WI38 (cell line): ENCODE data around the gene SPINT4.

ENCODE experiments used
- H3K4me3 ChIP-seq: 2 replicates; pipeline ENCODE4 v1.5.1; 2011; ENCODE audit warnings: low read depth, mild to moderate bottlenecking, control low read depth, low read length
- TF ChIP-seq, protein P1 (sequence below): IDR thresholded peaks from 2 replicates; pipeline ENCODE4 v1.5.1; 2012; ENCODE audit warnings: low read depth, mild to moderate bottlenecking, control low read depth, low read length

SPINT4 gene

DNA sequence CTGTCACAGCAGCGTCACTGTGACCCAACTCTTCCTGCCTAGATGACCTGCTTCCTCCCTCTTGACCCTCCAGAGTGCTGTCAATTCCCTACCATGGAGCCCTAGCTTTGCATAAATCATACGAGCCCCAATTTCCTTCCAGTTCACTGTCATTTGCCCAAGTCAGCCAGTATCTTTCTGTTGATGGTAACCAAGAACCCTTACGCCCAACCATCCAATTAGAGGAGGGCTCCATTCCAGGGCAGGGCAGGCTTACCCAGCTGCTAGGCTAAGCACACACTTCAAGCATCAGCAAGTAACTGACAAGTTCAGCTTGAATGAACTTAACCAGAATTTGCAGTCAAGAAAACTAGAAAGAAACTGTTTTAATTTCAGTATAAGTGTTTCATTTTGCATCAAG lies 43.8 kb downstream of the SPINT4 start:
- no peak overlapping the region for H3K4me3 ChIP-seq
- TF ChIP-seq, protein P1, sequence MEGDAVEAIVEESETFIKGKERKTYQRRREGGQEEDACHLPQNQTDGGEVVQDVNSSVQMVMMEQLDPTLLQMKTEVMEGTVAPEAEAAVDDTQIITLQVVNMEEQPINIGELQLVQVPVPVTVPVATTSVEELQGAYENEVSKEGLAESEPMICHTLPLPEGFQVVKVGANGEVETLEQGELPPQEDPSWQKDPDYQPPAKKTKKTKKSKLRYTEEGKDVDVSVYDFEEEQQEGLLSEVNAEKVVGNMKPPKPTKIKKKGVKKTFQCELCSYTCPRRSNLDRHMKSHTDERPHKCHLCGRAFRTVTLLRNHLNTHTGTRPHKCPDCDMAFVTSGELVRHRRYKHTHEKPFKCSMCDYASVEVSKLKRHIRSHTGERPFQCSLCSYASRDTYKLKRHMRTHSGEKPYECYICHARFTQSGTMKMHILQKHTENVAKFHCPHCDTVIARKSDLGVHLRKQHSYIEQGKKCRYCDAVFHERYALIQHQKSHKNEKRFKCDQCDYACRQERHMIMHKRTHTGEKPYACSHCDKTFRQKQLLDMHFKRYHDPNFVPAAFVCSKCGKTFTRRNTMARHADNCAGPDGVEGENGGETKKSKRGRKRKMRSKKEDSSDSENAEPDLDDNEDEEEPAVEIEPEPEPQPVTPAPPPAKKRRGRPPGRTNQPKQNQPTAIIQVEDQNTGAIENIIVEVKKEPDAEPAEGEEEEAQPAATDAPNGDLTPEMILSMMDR = no peak

DNA sequence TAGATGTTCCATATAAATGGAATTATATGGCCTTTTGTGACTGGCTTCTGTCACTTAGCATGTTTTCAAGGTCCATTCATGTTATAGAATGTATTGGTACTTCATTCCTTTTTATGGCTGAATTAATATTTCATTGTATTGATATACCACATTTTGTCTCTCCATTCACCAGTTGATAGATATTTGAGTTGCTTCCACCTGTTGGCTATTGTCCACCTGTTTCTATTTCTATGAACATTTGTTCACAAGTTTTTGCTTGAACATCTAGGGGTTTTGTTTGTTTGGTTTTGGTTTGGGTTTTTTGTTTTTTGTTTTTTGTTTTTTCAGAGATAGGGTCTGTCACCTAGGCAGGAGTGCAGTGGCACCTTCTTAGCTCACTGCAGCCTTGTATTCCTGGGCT lies 46.3 kb downstream of the SPINT4 start:
- TF ChIP-seq, protein P1 = no peak
- no peak overlapping the region for H3K4me3 ChIP-seq

DNA sequence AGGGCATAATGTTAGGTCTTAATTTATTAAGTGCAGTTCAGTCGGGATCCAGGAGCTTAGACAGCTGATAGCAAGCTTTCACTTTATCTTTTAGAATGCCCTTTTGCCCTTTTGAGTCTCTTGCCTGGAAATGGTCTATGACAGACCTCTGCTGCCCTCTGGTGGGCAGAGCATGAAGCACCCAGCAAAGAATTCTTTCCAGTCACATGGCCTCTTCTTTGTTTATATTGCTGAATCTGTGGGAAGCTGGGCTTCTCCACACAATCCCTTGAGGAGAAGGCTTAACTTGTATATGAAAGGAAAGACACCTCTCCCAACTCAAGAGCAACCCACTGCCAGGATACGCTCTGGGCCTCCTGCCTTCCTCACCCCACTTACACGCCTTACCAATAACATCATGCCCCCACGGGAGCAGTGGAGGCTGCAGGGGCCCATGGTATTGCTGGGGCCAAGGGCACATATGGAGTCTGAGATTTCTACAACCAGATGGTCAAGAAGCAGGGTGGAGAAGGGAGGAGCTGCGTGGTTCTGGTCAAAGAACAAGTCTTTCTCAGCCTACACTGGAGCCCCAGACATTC lies 49.1 kb downstream of the SPINT4 start:
- H3K4me3 ChIP-seq = no peak overlapping the region
- TF ChIP-seq, protein P1 = peak; percentile 82

DNA sequence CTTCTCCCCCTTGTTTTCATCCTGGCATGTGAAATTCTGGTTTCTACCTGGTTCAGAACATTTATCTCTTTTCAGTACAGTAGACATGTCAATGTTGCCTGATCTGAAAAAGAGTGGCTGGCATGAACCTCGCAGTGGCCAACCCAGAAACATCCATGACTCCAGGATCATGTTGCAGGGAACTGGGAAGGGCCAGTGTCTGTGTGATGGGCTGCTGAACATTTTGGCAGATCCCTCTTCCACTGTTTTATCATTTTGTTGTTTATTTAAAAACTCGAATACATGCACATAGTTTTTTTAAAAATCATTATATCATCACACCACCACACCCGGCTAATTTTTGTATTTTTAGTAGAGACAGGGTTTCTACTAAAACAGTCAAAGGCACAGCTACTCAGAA lies 50.5 kb downstream of the SPINT4 start:
- TF ChIP-seq, protein P1 = no peak
- H3K4me3 ChIP-seq = no peak overlapping the region

DNA sequence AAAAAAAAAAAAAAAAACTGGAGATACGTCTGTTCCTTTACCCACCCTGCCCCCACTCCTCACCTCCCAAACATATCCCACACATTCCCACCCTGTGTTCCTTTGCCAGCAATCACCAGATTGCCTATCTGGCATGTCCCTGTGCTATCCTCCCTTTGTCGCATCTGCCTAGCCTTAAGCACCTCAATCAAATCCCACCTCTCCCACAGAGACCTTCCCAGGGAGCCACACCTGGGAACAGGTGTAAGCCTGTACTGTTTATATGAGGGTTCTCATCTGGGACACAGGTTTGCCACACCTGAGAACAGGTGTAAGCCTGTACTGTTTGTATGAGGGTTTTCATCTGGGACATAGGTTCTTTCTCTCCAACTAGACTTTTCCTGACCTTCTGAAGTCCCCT lies 52.8 kb downstream of the SPINT4 start:
- H3K4me3 ChIP-seq = no peak overlapping the region
- TF ChIP-seq, protein P1 = no peak

DNA sequence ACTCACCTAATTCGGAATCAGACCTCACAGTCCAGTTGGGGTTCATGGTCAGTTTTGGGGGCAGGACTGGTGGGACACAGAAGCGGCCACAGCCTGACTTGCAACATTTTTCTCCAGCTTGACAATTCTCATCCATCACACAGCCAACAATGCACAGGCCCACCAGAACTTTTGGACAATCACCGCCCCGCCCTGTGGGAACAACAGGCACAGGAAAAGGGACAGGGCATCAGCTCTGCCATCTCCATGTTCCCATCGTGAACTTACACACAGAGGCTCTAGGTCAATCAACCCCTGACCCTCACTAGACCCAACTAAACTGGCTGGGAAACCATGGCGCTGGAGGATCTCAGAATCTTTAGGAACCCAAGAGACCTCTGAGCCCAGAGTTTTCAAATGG lies 53.3 kb downstream of the SPINT4 start:
- TF ChIP-seq, protein P1 = no peak

More for the DNA sequence above, 53.3 kb downstream of the SPINT4 start:
- H3K4me3 ChIP-seq = no peak overlapping the region
